Right lobe of liver (tissue), 4 donors: Measurements from ENCODE around the gene STKLD1.

Experiments used
- POLR2A ChIP-seq: fragments of 450-650 bp; IDR thresholded peaks from one replicate; pipeline ENCODE4 v1.6.1; 2017; ENCODE audit warnings: antibody characterized with exemption, mild to moderate bottlenecking
- TF ChIP-seq, protein P1 (sequence below), 4 donors: fragments of 200-600 bp in 3 of 4; fragments of 450-650 bp in 1 of 4; IDR thresholded peaks; one replicate each; pipeline versions ENCODE4 v1.5.1 to v1.8.0; 2016 to 2022; ENCODE audit warnings: antibody characterized with exemption in 4 of 4, mild to moderate bottlenecking in 2 of 4
- donor health status: DM: no; HTN: no; CAD: no.
- donor health status: DM: no; HTN: no; CAD: no.
- donor health status: DM: no; HTN: yes; CAD: no.

DNA sequence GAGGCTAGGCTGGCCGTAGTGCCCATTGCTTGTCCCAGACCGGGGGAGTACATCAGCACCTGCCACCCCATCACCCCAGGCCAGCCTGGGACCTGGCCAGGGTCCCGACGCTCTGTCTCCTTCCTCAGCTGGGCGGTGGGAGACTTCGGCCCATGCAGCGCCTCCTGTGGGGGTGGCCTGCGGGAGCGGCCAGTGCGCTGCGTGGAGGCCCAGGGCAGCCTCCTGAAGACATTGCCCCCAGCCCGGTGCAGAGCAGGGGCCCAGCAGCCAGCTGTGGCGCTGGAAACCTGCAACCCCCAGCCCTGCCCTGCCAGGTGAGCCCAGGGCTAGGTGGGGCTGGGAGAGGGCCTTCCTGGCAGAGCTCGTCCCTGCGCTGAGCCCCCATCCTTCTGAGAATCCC is 67.1 kb downstream of the STKLD1 start:
- no peak for TF ChIP-seq POLR2A
- TF ChIP-seq, protein P1, sequence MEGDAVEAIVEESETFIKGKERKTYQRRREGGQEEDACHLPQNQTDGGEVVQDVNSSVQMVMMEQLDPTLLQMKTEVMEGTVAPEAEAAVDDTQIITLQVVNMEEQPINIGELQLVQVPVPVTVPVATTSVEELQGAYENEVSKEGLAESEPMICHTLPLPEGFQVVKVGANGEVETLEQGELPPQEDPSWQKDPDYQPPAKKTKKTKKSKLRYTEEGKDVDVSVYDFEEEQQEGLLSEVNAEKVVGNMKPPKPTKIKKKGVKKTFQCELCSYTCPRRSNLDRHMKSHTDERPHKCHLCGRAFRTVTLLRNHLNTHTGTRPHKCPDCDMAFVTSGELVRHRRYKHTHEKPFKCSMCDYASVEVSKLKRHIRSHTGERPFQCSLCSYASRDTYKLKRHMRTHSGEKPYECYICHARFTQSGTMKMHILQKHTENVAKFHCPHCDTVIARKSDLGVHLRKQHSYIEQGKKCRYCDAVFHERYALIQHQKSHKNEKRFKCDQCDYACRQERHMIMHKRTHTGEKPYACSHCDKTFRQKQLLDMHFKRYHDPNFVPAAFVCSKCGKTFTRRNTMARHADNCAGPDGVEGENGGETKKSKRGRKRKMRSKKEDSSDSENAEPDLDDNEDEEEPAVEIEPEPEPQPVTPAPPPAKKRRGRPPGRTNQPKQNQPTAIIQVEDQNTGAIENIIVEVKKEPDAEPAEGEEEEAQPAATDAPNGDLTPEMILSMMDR (IDR thresholded peaks at IDR 0.05): no peak
